WTC11 (cell line): ENCODE measurements around the gene TRIM60. TPM values are rescaled to one million over a fixed set of nuclear protein-coding genes. Genes with fewer than 3 reads are reported as not detected.

ENCODE experiments used
- ATF2 ChIP-seq: sonication (generic); formaldehyde crosslinking; IDR thresholded peaks from 2 replicates; pipeline ENCODE4 v1.8.1; 2022; ENCODE audit warnings: low read depth, missing genetic modification reagents, borderline replicate concordance
- MXD4 ChIP-seq: fragments of 250-450 bp; sonication (Bioruptor Pico); IDR thresholded peaks from 2 replicates; pipeline ENCODE4 v1.8.0; 2021; ENCODE audit warnings: mild to moderate bottlenecking, moderate library complexity, borderline replicate concordance
- NR1H2 ChIP-seq: sonication (generic); formaldehyde crosslinking; IDR thresholded peaks from 2 replicates; pipeline ENCODE4 v1.9.0; 2021; ENCODE audit warnings: mild to moderate bottlenecking, moderate library complexity, missing genetic modification reagents
- PRRX2 ChIP-seq: fragments of 250-450 bp; sonication (Bioruptor Pico); IDR thresholded peaks from 2 replicates; pipeline ENCODE4 v1.8.0; 2021; ENCODE audit warnings: mild to moderate bottlenecking
- SP1 ChIP-seq: sonication (generic); formaldehyde crosslinking; conservative IDR thresholded peaks from 2 replicates; pipeline ENCODE4 v1.8.1; 2022; ENCODE audit warnings: missing genetic modification reagents
- USF2 ChIP-seq: sonication (generic); formaldehyde crosslinking; IDR thresholded peaks from 2 replicates; pipeline ENCODE4 v1.8.1; 2023; ENCODE audit warnings: mild to moderate bottlenecking, missing genetic modification reagents, moderate library complexity
- ZBTB43 ChIP-seq: sonication (generic); formaldehyde crosslinking; IDR thresholded peaks from 2 replicates; pipeline ENCODE4 v1.8.1; 2023; ENCODE audit warnings: mild to moderate bottlenecking, missing genetic modification reagents
- ZNF281 ChIP-seq: sonication (generic); formaldehyde crosslinking; IDR thresholded peaks from 2 replicates; pipeline ENCODE4 v1.8.0; 2023; ENCODE audit warnings: mild to moderate bottlenecking, missing genetic modification reagents
- total RNA-seq: library from RNA; stranded (reverse); gene quantifications from 3 replicates; pipeline ENCODE4 v1.2.3, GENCODE V29; 2021

TRIM60 gene
- total RNA-seq, 1 experiment from 2014 or later: not detected

GRCh38 chr4:165088366-165088765, 56.6 kb downstream of the TRIM60 start (continued):
- no peak for TF ChIP-seq ZBTB43
- no peak for TF ChIP-seq ATF2 (CRISPR knock-in tag)
- TF ChIP-seq USF2 (CRISPR knock-in tag): no peak
- no peak for TF ChIP-seq ZNF281 (CRISPR knock-in tag)
- TF ChIP-seq MXD4 (CRISPR knock-in tag): no peak
- TF ChIP-seq SP1 (CRISPR knock-in tag): no peak
- TF ChIP-seq PRRX2 (CRISPR knock-in tag): no peak
- no peak for TF ChIP-seq NR1H2 (CRISPR knock-in tag)

Other genes with a start within 250 kb of the TRIM60 start
- 25.1 to 28.8 TPM (median 25.7 TPM) in 3 replicates for gene APELA, start 154.8 kb upstream of the TRIM60 start, total RNA-seq
- gene TRIM61, start 54.3 kb upstream of the TRIM60 start, total RNA-seq: 2.8 to 3.0 TPM (median 2.8 TPM) in 3 replicates
- gene TRIM75, start 21.9 kb downstream of the TRIM60 start, total RNA-seq: not detected in 3 replicates
- gene TMEM192, start 80.9 kb downstream of the TRIM60 start, total RNA-seq: 10.5 to 11.2 TPM (median 11.0 TPM) in 3 replicates
- gene KLHL2, start 175.6 kb downstream of the TRIM60 start, total RNA-seq: 9.8 to 12.4 TPM (median 10.8 TPM) in 3 replicates